Measurements from ENCODE around the gene CDC42BPB.
"Not testable (repeated sequence)": the region's sequence is repeated elsewhere in the genome, so short reads cannot be mapped to it uniquely, and the experiment has no call there.

CDC42BPB gene

GRCh38 chr14:102932484-102933248 is 124.7 kb downstream of the CDC42BPB start:
- no peak for DNase-seq (ENCODE audit: low read depth in 4 of 4, low spot score in 1 of 4)

- DNase-seq (ENCODE audit: low read depth in 4 of 4, low spot score in 1 of 4): no peak
Observed at GRCh38 chr14:102931580-102932285, 125.6 kb downstream of the CDC42BPB start.

- no peak for DNase-seq (ENCODE audit: low read depth in 4 of 4, low spot score in 1 of 4)
Observed at GRCh38 chr14:102930753-102931579, 126.4 kb downstream of the CDC42BPB start.

GRCh38 chr14:102930138-102930752 is 127.1 kb downstream of the CDC42BPB start:
- no peak for DNase-seq (ENCODE audit: low read depth in 4 of 4, low spot score in 1 of 4)

GRCh38 chr14:102929241-102930137 is 127.9 kb downstream of the CDC42BPB start:
- DNase-seq (ENCODE audit: low read depth in 4 of 4, low spot score in 1 of 4): no peak

GRCh38 chr14:102928412-102929240 is 128.7 kb downstream of the CDC42BPB start:
- DNase-seq (ENCODE audit: low read depth in 4 of 4, low spot score in 1 of 4): peak; percentile 32 to 54 (median 42)

- DNase-seq (ENCODE audit: low read depth in 4 of 4, low spot score in 1 of 4): no peak
Observed at GRCh38 chr14:102927878-102928411, 129.4 kb downstream of the CDC42BPB start.

GRCh38 chr14:102927346-102927877 is 129.9 kb downstream of the CDC42BPB start:
- no peak for DNase-seq (ENCODE audit: low read depth in 4 of 4, low spot score in 1 of 4)

GRCh38 chr14:102926840-102927239 is 130.5 kb downstream of the CDC42BPB start:
- DNase-seq (ENCODE audit: low read depth in 4 of 4, low spot score in 1 of 4): not testable (repeated sequence)

- no peak for DNase-seq (ENCODE audit: low read depth in 4 of 4, low spot score in 1 of 4)
Observed at GRCh38 chr14:102926104-102926503, 131.2 kb downstream of the CDC42BPB start.

- DNase-seq (ENCODE audit: low read depth in 4 of 4, low spot score in 1 of 4): no peak
Observed at GRCh38 chr14:102925646-102926045, 131.7 kb downstream of the CDC42BPB start.

GRCh38 chr14:102924632-102925588 is 132.4 kb downstream of the CDC42BPB start:
- DNase-seq (ENCODE audit: low read depth in 4 of 4, low spot score in 1 of 4): no peak

GRCh38 chr14:102923925-102924486 is 133.3 kb downstream of the CDC42BPB start:
- DNase-seq (ENCODE audit: low read depth in 4 of 4, low spot score in 1 of 4): no peak

- DNase-seq (ENCODE audit: low read depth in 4 of 4, low spot score in 1 of 4): no peak
Observed at GRCh38 chr14:102923201-102923924, 134.0 kb downstream of the CDC42BPB start.

- DNase-seq (ENCODE audit: low read depth in 4 of 4, low spot score in 1 of 4): no peak
Observed at GRCh38 chr14:102922490-102923200, 134.7 kb downstream of the CDC42BPB start, which contains the start of gene AMN. Gene AMN (plus strand): TSS chr14:102922663. CDS start chr14:102922689, 26 bp downstream.

- no peak for DNase-seq (ENCODE audit: low read depth in 4 of 4, low spot score in 1 of 4)
Observed at GRCh38 chr14:102920998-102921304, 136.4 kb downstream of the CDC42BPB start.
